Astrocyte (in vitro differentiated cells and primary cell): ENCODE measurements around the gene CA6.

Source experiments
- CTCF ChIP-seq: IDR thresholded peaks from 2 replicates; pipeline ENCODE4 v1.5.1; 2011; ENCODE audit warnings: low read depth, mild to moderate bottlenecking, inconsistent platforms, low read length, moderate library complexity; ENCODE audit not compliant: insufficient read depth
- EZH2 ChIP-seq: IDR thresholded peaks from 2 replicates; pipeline ENCODE4 v1.6.1; 2012; ENCODE audit warnings: mild to moderate bottlenecking, low read length, inconsistent platforms; ENCODE audit not compliant: insufficient read depth

DNA sequence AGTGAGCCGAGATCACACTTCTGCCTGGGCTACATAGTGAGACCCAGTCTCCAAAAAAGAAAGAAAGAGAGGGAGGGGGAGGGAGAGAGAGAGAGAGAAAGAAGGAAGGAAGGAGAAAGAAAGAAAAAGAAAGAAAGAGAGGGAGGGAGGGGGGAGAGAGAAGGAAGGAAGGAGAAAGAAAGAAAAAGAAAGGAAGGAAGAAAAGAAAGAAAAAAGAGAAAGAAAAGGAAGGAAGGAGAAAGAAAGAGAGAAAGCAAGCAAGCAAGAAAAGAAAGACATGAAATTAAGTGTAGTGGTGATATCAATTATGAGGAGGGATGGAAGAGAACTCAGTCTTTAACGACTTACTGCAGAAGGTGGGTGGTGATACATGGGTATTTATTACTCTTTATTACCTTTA lies 38.5 kb downstream of the CA6 start:
- TF ChIP-seq CTCF (no peak), EZH2 (no peak)
